ENCODE results near the gene TMEM47. TPM values are rescaled to one million over a fixed set of nuclear protein-coding genes. Genes with fewer than 3 reads are reported as not detected.
A peak's percentile ranks its signal among the peaks of the same experiment; 100 is the strongest.

TMEM47 gene
- 3.2 and 7.4 TPM in 2 replicates for total RNA-seq

DNA sequence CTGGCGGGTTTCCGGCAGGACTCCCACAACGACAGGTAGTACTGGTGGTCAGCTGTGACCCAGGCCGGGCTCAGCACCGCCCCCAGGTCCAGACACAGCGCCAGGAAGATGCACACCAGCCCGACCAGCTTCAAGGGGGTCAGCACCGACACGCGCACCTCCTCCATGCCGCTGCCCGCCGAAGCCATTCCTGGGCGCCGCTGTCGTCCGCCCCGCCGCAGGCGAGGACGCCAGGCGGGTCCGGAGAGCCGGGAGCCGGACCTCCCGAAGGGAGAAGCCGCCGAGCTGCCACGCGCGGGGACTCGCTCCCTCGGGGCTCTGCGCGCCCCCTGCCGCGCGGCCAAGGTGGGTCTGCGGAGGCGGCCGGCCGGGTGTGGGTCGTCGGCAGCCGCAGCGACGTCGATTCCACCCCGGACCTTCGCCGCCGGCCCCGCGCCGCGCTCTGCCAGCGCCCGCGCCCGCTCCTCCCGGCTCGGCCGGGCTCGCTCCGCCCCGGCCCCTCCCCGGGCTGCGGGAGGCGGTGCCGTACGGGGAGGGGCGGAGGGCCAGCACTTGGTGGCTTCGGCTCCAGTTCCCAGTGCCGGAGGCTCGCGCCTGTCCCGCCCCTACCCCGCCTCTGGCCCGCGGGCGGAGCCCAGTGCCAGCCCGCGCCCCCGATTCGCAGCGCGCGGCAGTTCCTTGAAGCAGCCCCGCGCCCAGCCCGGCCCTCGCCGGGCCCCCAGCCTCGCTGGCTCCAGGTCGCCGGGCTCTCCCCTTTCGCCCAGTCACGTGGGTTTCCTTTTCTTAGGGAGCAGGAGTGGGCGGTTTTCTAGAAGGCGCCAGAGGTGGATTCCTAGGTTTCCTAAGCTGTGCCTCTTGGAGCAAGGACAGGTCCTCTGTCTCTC lies at the start of gene TMEM47:
TMEM47 (minus strand) TSS at position 444 of the 884 bp plus-strand sequence; CDS start at position 188, 256 bp downstream.
- DNase-seq (ENCODE audit: low read depth in 2 of 2), result peak; percentile 54 to 64

DNA sequence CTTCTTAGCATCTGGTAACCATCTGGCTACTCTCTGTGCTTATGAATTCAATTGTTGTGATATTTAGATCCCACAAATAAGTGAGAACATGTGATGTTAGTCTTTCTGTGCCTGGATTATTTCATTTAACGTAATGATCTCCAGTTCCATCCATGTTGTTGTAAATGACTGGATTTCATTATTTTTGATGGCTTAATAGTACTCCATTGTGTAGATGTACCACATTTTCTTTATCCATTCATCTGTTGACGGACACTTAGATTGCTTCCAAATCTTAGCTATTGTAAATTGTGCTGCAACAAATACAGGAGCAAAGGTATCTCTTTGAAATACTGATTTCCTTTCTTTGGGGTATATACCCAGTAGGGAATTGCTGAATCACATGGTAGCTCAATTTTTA lies 30.0 kb upstream of the TMEM47 start:
- no peak for DNase-seq (ENCODE audit: low read depth in 2 of 2)

DNA sequence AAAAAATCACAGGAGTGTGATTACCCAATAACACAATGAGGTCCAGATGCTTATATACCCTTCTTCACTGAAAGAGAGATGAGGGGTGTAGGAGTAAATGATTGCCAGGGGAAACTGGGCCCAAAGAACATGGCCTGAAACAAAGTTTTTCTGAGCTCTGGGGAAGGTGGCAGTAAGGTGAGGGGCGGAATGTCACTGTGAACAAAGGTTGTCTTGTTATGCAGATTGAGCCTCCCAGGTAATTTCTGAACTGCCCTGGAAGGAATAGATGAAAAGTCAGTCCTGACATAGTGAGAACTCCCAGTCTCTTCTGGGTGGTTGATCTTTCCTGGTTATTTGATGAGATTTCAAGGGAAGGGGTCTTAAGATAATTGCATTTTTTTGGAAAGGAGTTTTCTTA lies 2.5 kb upstream of the TMEM47 start:
- DNase-seq (ENCODE audit: low read depth in 2 of 2), result no peak

DNA sequence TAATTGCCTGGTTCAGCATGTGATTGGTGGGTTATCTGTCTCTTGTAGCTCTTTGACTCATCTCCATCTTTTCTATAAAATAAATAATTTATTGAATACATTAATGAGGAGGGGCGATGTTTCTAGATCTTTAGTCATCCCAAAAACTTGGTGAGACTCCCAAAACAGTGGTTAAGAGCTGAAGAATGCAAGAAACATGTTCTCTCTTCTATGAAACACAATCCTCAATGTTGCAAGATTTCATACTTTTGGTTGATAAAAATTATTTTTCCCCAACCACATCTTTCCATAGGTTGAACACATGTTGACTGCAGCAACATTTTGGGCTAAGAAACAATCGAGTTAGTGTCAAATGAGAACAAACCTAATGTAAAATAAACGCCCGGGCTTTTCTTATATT lies 1.2 kb upstream of the TMEM47 start:
- no peak for DNase-seq (ENCODE audit: low read depth in 2 of 2)

DNA sequence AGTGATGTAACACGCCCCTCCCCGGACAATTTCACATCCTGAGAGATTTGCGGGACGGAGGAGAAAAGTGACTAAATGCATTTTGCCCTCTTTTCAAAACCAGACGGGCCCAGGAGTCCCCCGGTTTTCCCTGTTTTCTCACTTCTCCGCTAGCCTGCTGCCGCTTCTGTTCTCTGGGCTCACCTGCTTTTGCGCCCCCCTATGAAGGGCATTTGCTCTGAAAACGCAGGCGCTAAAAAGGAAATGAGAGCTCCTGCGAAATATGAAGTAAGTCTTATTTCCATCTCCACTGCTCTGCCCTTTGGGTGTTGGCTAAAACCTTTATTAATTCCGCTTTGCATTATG lies 613 bp upstream of the TMEM47 start:
- DNase-seq (ENCODE audit: low read depth in 2 of 2), result no peak

DNA sequence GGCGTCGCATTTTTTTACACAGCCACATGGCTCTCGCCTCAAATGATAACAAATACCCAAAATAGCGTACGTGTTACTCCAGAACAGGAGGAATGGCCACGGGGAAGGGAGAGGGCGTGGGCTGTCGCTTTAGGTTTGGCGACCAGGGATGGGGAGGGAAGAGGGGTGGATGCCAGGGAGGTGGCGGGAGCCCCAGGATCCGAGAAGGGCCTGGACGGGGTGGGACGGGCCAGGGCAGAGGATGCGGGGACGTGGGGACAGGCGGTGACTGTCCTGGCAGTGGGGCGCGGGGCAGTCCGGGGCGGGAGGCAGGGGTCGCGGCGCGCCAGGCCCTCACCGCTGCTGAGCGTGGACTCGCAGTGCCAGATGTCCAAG lies 631 bp downstream of the TMEM47 start:
- DNase-seq (ENCODE audit: low read depth in 2 of 2), result no peak

DNA sequence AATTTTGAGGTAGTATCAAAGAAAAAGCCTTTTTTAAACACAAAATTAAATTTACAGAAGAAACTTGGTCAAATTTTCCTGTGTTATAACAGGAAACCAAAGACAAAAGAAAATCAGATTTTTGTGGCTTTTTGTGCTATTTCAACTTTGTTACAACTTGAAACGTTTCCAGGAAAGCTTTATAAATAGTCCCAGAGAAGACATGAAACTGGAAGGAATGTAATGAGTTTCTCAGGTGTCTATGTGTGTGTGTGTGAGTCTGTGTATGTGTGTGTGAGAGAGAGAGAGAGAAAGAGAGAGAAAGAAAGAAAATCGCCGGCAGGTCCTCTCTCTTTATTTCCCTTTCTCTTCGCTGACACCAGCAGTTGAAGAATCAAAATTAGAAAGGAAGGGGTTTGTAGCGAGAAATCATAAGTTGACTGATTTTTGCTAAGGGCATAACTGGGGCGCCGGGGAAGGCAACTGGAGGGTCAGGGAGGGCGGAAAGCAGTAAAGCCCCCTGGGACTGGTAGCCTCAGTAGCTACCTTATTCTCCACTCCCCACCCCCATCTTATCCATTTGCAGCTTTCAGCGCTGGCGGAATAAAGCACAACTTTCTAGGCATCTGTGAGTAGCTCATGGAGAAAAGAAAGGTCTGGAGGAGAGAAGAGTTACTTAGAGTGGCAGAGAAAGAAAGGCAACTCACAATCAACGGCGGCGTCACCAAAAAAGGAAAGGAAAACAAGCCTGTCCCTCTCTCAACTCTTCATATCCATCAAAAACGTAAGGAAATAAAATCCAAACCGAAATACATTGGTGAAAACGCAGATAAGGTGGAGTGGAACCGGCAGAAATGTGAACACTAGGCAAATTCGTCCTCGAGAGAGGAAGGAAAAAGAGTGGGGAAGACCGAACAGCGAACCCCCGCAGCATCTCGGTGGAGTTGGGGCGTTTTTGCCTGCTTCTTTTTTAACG lies 1.3 kb downstream of the TMEM47 start:
- DNase-seq (ENCODE audit: low read depth in 2 of 2), result no peak

DNA sequence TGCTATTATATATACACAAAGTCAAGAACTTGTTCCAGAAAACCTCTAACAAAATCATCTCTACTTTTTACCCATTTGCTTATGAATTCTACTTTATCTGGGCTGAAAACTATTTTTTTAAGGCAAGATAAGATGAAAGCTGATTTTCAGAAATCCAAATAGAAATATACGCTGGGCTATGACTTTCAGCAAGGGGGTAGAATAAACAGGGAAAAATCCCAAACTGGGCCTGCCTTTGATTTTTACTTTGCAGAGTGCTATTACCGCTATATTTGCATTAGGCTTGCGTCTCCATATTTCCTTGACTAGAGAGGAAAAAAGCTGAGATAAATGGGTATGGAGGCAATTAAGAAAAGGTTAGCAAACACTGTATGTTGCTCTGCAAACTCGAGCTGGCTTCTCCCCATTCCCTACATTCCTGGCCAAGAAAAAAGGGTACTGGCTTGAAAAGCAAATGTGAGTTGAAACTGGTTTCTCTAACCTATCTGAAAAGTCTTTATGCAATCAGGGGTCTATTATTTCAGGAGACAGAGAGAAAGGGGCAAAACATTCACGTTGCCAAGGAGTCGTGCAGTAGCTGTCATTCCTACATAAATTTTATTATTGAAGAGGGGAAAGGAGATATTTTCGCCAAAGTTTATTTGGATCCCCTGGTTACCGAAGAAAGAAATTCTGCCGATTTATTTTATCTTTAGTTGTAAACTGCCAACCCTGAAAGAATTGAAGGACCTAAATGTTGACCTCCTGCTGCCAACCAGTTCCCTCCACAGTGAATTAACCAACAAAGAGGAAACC lies 2.2 kb downstream of the TMEM47 start:
- DNase-seq (ENCODE audit: low read depth in 2 of 2), result no peak

DNA sequence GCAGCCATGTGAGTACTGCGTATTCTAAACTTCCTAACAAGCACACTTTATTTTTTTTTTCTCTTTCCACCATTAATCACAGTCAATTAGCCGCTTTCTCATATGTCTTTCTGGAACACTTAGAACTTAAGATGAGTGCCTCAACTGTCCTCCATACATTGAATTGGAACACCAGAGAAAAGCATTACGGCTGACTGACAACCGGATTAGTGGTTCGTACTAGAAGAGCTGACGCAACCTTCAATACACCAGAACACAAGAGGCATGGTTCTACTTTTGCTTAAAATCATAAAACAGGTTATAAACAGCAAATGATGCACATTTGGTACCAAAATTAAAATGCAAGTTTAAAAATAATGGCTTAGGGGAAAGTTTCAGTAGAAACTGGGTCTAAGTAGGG lies 3.3 kb downstream of the TMEM47 start:
- no peak for DNase-seq (ENCODE audit: low read depth in 2 of 2)

DNA sequence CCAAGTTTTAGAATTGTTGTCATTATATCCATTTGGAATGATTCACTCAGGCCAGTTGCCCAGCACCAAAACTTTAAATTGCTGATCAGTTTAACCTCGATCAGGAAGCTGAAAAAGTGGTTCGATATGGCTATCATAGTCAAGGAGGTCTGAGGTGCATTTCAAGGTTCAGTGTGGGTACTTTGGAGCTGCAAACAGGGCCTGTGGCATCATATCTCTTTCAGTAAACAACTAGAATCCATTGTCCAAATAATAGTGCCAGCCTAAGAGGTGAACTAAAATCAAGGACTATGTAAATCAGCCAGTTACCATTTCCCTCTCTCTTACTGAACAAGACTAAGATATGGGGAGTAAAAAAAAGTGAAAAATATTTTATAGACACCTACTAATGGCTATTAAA lies 14.2 kb downstream of the TMEM47 start:
- no peak for DNase-seq (ENCODE audit: low read depth in 2 of 2)

DNA sequence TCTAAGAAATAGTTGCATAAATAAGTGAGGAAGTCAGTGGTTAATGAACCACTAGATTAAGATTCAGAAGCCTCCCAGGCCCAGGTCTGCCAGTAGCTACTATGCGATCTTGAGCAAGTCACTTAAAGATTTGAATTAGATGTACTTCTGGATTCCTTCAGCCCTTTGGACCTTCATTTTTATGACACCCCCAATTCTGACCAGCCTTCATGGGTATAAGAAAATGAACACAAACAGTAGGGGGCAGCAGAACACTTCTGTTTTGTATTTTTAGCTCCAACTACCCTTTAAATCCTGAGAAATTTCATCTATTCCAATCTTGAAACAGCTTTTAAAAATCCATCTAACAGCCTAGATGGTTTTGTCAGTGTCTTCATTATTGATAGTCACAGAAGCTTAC lies 19.0 kb downstream of the TMEM47 start:
- DNase-seq (ENCODE audit: low read depth in 2 of 2), result peak; percentile 45 to 64

DNA sequence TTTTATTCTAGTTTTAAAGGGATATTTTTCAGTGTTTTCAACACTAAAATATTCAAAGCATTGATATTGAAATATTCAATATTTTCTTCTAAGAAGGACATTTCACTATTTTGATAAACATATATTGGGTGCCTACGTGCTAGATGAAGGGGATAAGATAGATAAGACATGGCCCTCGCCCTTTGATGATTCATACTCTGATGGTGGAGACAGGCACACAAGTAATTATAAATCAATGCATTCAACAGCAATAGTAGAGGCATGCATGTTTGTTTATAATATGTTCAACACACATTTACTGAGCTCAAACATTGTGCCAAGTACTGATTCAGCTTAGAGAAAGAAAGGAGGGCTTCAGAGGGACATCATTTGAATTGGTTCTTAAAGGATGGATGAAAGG lies 22.7 kb downstream of the TMEM47 start:
- no peak for DNase-seq (ENCODE audit: low read depth in 2 of 2)

DNA sequence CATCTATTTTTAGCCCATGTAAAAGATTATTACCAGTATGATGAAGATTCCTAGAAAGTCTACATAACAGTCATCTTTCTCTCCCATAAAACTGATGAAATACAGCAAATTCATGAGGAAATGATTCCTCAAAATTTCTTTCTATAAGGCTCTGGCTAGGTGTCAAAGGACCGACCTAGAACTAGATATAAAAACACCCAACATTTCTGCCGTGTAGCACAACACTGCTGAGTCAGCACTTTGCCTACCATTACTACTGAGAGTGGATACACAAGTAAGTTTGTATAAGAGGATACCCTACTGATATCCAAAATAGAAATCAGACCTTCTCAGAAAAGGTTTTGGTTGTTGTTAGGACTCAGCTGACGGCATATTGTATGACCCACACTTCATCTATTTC lies 24.7 kb downstream of the TMEM47 start:
- DNase-seq (ENCODE audit: low read depth in 2 of 2), result no peak

DNA sequence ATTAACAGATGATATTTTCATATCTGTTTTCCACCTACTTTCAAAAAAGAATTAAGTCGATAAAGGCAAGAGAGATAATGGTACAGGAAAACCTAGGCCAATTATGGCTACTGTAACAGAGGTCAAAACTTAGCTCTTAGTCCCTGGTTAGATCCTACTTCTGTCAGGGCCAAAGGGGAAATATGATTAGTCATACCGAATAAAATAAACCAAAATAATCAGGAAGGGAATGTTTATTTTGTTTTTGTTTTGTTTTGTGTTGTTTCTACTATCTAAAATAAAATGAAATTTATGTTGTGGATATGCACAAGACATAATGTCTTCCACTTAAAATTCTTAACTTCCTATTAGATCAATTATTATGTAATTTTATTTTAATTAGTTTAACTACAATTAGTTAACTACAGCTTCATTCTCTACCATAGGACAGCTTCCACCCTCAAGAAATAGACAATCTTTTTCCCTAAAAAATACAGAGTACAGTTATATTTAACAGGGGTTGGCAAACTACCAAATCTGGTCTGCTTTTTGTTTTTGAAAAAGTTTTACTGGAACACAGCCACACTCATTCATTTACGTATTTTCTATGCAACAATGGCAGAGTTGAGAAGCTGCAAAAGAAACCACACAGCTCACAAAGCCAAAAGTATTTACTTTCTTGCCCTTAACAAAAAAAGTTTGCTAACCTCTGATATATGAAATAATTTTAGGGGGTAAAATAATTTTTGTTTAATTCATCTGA lies 25.4 kb downstream of the TMEM47 start:
- DNase-seq (ENCODE audit: low read depth in 2 of 2), result peak; percentile 44 to 65

DNA sequence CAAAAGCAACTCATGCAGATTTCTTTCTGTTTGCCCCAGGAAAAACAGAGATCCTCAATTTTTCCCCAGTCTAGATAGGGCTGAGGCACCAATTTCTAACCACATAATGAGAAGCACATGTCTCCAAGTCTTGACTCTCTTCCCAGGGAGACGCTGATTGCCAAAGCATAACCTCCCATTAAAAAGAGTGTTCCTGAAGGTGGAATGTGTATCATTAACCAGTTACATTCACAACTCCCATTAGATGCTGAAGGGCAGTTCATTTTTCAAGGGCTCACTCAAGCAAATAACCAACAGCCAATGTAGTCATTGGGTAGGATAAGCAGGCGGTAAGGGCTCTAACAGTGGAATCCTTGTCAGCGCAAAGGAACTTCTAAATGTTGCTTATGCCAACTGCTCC lies 27.5 kb downstream of the TMEM47 start:
- DNase-seq (ENCODE audit: low read depth in 2 of 2), result no peak

DNA sequence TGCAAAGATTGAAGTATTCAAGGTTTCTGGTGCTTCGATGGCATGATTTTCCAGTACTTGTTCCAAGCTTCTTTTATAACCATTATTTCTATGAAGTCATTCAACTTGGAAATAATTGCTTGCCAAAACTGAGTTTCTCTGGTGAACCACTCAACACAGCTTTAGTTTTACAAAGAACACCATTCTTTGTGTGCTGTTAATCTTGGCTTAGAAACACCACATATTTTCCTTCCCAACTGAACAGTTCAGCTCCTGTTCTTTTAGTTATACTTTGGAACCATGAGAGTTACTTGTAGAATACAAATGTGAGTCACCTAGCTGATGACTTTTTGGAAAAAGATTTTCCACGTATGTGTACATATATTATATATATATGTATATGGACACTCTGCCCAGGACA lies 32.7 kb downstream of the TMEM47 start:
- DNase-seq (ENCODE audit: low read depth in 2 of 2), result no peak

DNA sequence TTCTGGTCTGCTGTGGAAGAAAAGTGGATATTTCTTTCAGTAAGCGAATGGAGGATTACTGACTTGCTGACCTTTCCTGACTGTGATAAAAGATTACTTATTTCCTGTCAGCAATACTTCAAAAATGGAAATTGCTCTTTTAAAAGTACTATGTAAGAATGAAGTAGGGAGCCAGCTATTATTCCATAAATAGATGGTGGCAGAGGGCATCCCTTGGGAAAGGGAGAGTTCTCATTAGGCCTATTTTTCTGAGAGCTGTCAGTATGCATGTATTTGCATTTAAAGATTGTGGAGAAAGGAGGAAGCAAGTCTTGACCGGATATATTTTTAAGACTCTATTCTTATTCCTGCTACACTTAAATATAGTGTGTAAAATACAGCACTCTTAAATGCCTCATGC lies 37.2 kb downstream of the TMEM47 start:
- peak in 1 of 2 donors; percentile 33 for DNase-seq (ENCODE audit: low read depth in 2 of 2)

DNA sequence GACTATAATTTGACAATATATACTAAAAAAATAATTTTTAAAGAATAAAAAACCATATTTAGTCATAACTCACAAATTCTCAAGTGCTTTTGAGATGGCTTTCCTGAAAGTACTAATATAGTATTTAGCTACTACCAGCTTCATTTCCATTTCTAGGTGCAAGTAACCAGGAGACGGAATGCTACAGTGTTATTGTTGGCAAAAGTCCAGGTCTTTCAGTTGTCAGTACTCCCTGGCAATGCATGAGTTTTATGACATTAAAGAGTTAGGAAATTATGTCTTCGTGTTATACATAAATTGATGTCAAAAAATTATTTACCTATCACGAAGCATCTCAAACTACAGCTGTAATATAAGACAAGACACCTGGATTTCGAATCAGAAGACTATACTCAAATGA lies 45.0 kb downstream of the TMEM47 start:
- DNase-seq (ENCODE audit: low read depth in 2 of 2), result peak; percentile 46 to 74

DNA sequence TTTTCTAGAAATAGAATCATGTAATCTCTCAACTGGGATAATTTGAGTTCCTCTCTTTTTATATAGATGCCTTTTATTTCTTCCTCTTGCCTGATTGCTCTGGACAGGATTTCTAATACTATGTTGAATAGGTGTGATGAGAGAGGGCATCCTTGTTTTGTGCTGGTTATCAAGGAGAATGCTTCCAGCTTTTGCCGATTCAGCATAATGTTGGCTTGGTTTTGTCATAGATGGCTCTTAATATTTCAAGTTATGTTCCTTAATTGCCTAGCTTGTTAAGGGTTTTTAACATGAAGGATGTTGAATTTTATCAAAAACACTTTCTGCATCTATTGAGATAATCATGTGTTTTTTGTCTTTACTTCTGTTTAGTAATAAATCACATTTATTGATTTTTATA lies 58.7 kb downstream of the TMEM47 start:
- no peak for DNase-seq (ENCODE audit: low read depth in 2 of 2)

DNA sequence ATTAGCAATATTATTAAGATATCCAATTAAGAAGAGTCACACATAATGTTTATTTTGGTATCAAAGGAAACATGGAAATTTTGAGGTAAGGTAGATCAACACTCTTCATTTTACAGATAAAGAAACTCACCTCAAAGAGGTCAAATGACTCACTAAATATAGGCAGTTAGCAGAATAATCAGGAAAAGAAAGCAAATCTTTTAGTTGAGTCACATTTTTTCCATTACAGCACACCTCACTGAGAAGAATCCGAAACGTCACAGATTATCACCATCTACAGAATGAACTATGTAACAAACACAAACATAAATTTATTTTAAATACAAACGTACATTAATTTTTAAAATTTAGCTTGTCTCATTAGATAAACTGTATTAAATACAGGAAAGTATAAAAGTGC lies 70.1 kb downstream of the TMEM47 start:
- peak; percentile 40 to 57 for DNase-seq (ENCODE audit: low read depth in 2 of 2)

DNA sequence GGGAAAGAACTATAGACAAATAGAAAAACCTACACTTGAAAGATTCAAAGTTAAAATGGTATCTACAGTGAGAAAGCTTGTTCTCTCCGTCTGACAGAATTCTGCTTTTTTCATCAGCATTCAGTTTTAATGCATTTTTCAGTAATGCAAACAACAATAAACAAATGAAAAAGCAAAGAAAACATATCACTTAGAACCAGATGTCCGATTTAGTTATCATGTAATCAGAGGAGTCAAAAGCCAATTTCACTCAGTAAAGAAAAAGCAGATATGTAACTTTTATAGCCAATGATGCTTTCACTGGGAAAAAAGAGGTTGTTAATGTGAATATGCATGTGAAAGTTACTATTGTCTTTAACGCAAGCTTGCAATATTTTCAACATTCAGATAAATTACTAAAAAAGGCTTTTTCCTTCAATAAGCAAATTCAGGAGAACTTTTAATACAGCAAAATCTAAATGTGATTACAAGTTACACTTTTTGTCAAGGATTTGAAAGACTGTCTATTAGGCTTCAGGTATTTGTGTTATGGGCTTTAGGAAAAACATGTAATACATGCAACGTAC lies 70.7 kb downstream of the TMEM47 start:
- no peak for DNase-seq (ENCODE audit: low read depth in 2 of 2)

Data from lung microvascular endothelial cell (primary cell).